HT1080 (cell line): ENCODE measurements around the gene ARHGAP33. TPM values are rescaled to one million over a fixed set of nuclear protein-coding genes. Genes with fewer than 3 reads are reported as not detected.
"Not testable (repeated sequence)": the region's sequence is repeated elsewhere in the genome, so short reads cannot be mapped to it uniquely, and the experiment has no call there.

Experiments used
- DNase-seq: peaks from one replicate; pipeline ENCODE4 v3.0.0-alpha.2; 2015; ENCODE audit warnings: low read depth
- total RNA-seq: library from RNA; depleted of rRNA; stranded (reverse); fragments of >200 nt; shearing (Covaris generic); gene quantifications from 2 replicates; pipeline ENCODE4 v1.2.3, GENCODE V29; 2014

Gene ARHGAP33
- total RNA-seq, 1 experiment from 2014 or later, result 1.3 TPM

DNA sequence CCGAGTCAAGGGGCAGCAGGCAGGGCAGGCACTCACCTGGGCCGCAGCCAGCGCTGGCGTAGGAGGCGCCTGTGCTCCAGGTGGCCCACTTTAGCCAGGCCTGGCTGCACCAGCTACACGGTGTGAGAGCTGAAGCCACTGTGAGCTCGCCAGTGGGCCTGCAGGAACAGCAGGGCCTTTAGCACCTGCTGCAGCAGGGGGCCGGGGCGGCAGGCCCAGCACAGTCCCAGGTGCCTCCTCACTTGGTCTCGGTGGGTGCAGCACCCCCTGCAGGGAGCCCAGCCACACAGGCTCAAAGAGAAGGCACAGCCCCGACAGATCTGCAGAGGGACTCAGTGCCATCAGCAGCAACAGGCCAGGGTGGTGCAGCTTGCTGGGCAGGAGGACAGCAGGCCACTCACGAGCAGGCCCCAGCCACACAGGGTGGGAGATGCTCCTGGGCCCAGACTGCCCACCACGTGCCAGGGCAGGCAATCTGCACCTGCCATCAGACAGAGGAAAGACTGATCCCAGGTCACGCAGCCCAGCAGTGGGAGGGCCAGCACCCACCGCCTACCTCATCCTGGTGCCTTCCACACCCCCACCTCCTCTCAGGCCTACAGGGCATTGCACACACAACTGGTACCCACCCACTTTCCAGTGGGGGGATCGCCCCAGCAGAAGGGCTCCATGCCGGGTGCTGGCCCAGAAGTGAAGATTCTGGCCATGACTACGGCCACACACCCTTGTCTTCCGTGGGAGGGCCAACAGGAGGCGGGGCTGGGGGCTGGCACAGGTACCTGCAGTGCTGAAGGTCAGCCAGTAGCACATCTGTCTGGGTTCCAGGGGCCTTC, 15.8 kb downstream of the ARHGAP33 start:
- DNase-seq, result no peak

DNA sequence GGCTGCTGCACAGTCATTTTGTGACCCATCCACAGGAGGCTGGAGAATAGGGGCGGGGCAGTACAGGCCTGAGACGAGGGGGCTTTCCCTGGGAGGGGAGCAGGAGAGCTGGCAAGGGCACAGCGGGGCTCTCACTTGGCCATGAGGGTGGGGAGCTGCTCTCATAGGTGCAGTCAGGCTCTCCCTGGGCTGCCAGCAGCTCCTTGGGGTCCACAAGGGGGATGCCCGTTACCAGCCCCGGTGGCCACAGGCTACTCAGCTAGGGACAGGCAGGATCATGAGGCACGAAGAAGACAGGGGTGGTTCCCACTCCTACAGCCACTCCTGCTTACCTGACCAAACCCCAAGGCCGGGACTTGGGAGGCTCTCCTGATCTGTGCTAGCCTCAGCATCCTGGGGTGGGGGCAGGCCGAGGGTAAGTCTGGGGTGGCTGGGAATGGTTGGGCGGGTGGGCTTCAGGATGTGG, 16.5 kb downstream of the ARHGAP33 start:
- DNase-seq, result no peak

- DNase-seq, result no peak
Observed at GRCh38 chr19:35792312-35792711, 16.9 kb downstream of the ARHGAP33 start.

- DNase-seq, result no peak
Observed at GRCh38 chr19:35792888-35793287, 17.5 kb downstream of the ARHGAP33 start.

DNA sequence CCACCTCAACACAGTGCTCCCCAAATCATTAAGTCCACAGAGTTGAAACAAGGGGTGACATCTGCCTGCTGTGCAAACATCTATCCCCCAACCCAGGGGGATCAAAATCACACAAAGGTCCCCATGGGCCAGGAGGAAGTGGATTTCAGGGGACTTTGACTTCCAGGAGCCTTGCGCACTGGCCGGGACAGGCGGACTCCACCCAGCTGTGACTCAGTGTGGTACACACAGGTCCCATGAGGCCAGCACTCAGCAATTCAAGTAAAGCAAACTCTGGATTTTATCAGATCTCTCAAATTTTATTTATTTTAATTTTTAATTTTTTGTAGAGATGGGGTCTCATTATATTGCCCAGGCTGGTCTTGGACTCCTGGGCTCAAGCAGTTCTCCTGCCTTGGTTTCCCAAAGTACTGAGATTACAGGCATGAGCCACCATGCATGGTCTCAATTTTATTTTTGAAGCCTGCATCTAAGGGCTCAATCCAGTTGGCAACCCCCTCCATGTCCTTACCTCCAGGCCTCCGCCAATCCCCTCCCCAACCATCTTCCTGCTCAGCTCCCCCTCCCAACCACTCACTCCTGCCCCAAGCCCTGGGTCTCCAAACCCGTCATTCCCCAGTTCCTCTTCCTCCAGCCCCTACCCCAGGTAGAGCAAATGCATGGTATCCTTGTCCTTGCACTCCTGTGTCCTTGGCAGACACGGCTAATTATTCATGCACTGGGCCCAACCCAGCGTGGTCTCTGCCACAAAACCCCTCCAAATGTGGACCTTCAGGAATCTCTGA, 18.2 kb downstream of the ARHGAP33 start:
- no peak for DNase-seq

DNA sequence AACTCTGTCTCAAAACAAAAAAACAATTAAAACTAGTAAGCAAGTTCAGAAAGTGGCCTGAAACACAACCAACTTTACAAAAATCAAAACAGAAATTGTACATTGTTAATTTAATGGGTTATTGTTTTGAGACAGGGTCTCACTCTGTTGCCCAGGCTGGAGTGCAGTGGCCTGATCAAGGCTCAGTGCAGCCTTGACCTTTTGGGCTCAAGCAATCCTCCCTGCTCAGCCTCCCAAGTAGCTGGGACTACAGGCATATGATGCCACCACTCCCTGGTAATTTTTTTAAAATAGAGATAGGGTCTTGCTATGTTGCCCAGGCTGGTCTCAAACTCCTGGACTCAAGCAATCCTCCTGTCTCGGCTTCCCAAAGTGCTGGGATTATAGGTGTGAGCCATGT, 20.2 kb downstream of the ARHGAP33 start:
- DNase-seq, result not testable (repeated sequence)

DNA sequence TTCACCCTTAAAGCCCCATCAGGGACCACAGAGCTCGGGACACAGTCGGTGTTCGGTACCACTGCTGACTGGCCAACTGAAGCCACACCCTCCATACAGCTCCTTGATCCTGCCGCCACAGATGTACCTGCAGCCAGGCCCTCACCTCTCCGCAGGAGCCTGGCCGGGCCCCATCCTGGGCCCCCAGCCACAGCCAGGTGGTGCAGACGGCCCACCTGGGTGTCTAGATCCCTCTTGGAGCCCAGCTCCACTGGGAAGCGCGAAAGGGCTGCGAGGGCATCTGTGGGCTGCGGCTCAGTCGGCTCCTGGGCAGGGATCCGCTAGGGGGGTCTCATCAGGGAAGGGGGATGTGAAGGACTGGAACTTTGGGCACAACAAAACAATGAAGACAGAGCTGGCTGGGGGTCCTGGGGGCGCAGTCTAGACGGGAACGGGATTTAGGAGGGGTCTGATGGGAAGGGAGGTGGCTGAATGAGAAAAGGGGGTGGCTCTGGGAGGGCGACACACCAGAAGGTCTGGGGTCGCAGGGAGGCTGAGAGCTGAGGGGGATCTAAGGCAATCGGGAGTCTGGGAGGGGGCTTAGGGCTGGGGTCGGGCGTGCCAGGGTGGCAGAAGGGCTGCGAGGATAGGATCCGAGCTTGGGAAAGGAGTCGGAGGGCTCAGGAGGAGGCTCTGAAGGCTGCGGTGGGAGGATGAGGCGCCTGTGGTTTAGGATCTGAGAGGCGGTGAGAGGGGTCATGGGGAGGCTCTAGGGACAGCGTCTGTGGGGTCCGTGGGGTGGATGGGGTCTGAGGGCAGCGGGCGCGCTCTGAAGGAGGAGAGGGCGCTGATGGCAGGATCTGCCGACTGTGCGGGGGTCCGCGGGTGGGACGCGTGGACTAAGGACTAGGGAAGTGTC, 21.5 kb downstream of the ARHGAP33 start:
- no peak for DNase-seq

DNA sequence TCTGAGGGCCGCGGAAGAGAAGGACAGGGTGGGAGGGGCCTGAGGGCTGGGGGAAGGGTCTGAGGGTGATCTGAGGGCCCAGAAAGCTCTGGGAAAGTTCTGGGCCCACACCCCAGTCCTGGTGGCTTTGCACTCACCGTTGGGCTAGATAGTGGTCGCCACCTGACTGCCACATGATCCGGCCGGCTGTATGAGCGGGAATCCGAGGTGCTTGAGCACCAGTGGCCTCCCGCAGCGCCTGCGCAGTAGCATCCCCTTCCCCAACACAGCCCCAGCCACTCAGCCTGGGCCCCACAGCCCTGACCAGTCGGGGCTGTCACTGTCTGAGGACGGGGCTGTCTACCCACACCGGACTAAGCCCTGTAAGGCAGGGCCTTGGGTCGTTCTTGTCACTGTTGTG, 22.3 kb downstream of the ARHGAP33 start:
- no peak for DNase-seq

- DNase-seq, result no peak
Observed at GRCh38 chr19:35801828-35802227, 26.5 kb downstream of the ARHGAP33 start.

- no peak for DNase-seq
Observed at GRCh38 chr19:35805526-35806102, 30.2 kb downstream of the ARHGAP33 start.

DNA sequence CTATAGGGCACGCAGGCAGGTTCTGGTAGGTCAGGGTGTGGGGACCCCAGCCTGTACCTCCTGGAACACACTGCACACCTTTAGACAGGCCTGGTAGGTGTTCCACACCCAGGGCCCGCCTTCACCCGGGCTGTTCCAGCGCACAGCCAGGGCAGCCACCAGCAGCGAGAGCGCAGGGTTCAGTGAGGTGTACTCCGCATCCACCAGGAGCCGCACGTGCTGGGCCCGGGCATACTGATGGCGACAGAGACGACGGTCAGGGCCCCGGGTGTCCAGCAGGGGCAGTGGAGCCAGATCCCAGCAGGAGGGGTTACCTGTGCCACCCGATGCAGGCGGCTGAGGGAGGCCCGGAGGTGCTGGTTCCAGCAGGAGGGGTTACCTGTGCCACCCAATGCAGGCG, 31.2 kb downstream of the ARHGAP33 start:
- no peak for DNase-seq

- DNase-seq, result no peak
Observed at GRCh38 chr19:35807633-35808032, 32.3 kb downstream of the ARHGAP33 start.

DNA sequence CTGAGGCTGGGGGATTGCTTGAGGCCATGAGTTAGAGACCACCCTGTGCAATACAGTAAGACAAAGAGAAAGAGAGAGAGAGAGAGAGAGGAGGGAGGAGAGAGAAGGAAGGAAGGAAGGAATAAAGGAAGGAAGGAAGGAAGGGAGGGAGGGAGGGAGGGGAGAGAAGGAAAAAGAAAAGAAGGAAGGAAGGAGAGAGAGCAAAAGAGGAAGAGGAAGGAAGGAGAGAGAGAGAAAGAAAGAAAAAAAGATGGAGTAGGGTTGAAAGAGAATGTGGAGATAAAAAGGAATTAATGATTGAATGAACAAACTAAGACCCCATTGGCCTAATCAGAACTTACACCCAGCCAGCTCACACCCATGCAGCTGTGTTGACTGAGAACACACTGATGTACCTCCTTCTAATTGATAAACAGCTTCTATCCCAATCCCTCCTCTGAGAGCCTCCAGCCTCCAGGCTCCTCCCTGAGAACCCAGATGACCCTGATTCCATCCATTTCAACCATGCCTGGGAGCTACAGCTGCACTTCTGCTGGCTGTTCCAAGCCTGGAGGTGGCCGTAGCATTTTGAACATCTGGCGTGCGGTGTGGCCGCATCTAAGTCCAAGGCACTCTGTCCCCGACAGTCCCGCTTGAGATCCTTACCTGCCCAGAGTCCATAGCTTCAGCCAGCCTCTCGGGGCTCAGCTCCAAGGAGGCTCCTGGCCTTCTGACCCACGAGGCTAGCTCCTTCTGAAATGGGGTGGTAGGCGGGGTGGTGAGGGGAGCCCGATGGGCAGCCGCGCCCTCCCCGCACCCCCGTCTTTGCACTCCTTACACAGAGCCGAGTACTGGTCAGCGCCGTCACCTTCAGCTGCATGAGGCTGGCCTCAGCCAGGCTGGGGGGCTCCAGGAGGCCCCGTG, 36.2 kb downstream of the ARHGAP33 start:
- DNase-seq, result no peak

DNA sequence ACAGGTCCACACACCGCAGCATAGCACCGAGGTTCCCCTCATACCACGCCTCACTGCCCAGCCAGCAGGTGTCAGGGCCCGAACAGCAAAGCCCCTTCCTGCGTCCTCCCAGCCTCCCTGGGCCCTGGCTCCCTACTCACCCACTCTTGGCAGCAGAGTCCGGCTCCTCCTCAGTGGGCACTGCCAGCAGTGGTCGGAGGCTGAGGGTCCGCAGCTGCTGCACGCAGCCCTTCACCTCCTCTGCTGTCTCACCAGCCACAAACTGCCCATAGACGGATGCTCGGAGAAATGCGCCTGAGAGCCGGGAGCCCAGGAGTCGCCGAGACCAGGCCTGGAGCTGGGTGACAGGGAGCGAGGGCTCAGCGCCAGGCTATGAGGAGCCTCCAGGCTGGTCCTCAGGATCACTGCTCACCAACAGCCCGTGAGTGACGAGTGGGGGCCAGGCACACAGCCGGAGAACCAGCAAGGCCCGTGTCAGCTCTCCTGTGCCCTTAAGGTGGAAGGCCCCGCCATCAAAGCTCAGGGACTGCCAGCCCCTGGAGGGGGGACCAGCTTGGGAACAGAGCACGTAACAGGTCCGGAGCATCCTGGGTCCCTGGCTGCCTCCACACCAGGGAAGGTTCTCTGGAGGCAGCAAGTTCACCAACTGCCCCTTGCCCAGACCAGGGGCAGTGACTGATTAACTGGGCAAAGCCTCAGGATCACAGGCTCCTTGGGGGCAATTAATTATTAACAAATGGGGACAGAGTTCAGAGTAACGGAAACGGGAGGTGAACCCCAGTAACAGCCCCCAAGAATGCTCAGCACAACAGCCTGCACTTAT, 37.1 kb downstream of the ARHGAP33 start, which contains the start of gene PRODH2:
Gene PRODH2, minus strand, starts transcription at position 626 of the 823 bp plus-strand sequence. Its CDS starts 40 bp downstream, at position 586.
- no peak for DNase-seq

DNA sequence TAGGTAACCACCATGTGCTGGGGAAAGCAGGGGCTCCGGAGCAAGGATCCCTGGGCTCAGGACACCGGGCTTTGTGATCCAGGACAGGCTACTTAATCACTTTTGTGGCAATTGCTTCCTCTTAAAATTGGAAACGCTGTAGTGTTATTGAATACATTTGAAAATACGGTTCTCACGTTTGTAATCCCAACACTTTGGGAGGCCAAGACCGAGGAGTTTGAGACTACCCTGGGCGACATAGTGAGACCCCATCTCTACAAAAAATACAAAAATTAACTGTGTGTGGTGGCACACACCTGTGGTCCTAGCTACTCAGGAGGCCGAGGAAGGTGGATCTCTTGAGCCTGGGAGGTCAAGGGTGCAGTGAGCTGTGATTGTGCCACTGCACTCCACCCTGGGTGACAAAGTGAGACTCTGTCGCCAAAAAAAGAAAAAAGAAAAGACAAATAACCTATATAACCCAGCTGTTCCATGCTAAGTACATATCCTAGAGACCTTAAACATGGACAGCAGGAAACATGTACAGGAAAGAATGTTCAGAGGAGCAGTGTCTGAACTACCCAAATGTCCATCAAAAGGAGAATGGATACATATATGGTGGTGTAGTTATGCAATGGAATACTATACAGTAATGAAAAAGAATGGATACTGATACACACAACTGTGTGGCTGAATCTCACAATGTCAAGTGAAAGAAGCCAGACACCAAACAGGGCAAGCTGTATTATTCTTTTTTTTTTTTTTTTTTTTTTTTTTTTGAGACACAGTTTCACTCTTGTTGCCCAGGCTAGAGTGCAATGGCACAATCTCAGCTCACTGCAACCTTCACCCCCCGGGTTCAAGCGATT, 37.9 kb downstream of the ARHGAP33 start:
- DNase-seq, result no peak

DNA sequence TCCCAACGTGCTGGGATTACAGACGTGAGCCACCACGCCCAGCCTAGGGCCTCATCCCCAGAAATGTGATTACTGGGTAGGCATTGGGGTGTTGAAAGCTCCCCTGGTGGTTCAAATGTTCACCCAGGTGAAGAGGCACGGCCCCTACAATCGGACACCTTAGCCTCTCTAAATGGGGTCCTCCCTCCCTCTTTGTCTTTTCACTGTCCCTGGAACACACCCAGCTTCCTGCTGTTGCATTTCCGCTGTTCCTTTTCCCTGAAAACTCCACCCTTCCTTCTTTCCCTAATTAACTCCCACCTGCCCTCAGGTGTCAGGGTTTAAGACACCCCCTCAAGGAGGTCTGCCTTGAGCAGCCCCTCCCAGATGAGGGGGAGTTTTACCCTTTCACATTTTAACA, 40.9 kb downstream of the ARHGAP33 start:
- DNase-seq, result no peak

- DNase-seq, result no peak
Observed at GRCh38 chr19:35816846-35817245, 41.5 kb downstream of the ARHGAP33 start.

DNA sequence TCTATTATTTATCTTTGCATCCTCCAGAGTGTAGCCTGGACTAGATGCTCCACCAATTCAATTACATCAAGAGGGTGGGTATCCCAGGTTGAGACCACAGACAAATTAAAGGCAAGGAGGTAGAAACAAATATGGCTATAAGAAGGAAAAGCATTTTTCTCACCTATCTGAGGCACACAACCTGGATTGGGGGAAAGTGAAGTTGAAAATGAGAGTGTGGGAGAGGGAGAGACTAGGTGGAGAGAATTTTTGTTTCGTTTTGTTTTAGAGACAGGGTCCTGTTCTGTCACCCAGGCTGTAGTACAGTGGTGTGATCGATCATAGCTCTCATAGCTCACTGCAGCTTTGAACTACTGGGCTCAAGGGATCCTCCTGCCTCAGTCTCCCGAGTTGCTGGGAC, 43.1 kb downstream of the ARHGAP33 start:
- DNase-seq, result no peak
